Ishikawa (cell line): ENCODE measurements around the gene HTR4.

ENCODE experiments used
- CEBPB ChIP-seq: IDR thresholded peaks from 2 replicates; pipeline ENCODE4 v1.6.1; 2012
- CREB1 ChIP-seq: IDR thresholded peaks from 2 replicates; pipeline ENCODE4 v1.6.1; 2012; ENCODE audit warnings: low read depth
- EGR1 ChIP-seq: IDR thresholded peaks from 2 replicates; pipeline ENCODE4 v1.6.1; 2012
- EP300 ChIP-seq: IDR thresholded peaks from 2 replicates; pipeline ENCODE4 v1.6.1; 2012; ENCODE audit warnings: borderline replicate concordance
- FOXM1 ChIP-seq: IDR thresholded peaks from 2 replicates; pipeline ENCODE4 v1.6.1; 2012; ENCODE audit warnings: low read depth, borderline replicate concordance
- NFIC ChIP-seq: IDR thresholded peaks from 2 replicates; pipeline ENCODE4 v1.6.1; 2012
- RAD21 ChIP-seq: IDR thresholded peaks from 2 replicates; pipeline ENCODE4 v1.6.1; 2012; ENCODE audit warnings: low read depth
- TAF1 ChIP-seq: IDR thresholded peaks from 2 replicates; pipeline ENCODE4 v1.6.1; 2012; ENCODE audit warnings: low read depth, mild to moderate bottlenecking
- TCF12 ChIP-seq: IDR thresholded peaks from 2 replicates; pipeline ENCODE4 v1.6.1; 2012; ENCODE audit warnings: low read depth
- TEAD4 ChIP-seq: IDR thresholded peaks from 2 replicates; pipeline ENCODE4 v1.6.1; 2012
- YY1 ChIP-seq: IDR thresholded peaks from 2 replicates; pipeline ENCODE4 v1.6.1; 2012; ENCODE audit warnings: low read depth
- ZBTB7A ChIP-seq: IDR thresholded peaks from 2 replicates; pipeline ENCODE4 v1.6.1; 2012; ENCODE audit warnings: low read depth
- TF ChIP-seq, protein P1 (sequence below): IDR thresholded peaks from 2 replicates; pipeline ENCODE4 v1.6.1; 2012; ENCODE audit warnings: low read depth, mild to moderate bottlenecking
- TF ChIP-seq, protein P2 (sequence below): IDR thresholded peaks from 2 replicates; pipeline ENCODE4 v1.6.1; 2012
- TF ChIP-seq, protein P3 (sequence below): IDR thresholded peaks from 2 replicates; pipeline ENCODE4 v1.6.1; 2012

Gene HTR4

DNA sequence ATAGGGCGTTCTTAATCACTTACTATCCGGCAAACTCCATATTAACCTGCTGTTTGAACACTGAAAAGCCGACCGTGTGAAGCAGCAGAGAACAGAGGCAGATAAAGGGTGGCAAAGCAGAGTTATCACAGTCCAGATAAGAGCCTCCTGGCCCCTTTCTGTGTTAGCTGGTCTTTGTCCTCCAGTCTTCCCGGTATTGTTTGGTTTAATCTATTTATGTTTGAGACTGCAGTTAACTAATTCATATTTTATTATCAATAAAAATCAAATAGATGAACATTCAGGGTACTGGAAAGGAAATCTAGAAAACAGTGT, 6.0 kb upstream of the HTR4 start:
- TF ChIP-seq FOXM1: no peak
- no peak for TF ChIP-seq TCF12
- TF ChIP-seq CREB1: no peak
- TF ChIP-seq YY1: no peak
- TF ChIP-seq, protein P1, sequence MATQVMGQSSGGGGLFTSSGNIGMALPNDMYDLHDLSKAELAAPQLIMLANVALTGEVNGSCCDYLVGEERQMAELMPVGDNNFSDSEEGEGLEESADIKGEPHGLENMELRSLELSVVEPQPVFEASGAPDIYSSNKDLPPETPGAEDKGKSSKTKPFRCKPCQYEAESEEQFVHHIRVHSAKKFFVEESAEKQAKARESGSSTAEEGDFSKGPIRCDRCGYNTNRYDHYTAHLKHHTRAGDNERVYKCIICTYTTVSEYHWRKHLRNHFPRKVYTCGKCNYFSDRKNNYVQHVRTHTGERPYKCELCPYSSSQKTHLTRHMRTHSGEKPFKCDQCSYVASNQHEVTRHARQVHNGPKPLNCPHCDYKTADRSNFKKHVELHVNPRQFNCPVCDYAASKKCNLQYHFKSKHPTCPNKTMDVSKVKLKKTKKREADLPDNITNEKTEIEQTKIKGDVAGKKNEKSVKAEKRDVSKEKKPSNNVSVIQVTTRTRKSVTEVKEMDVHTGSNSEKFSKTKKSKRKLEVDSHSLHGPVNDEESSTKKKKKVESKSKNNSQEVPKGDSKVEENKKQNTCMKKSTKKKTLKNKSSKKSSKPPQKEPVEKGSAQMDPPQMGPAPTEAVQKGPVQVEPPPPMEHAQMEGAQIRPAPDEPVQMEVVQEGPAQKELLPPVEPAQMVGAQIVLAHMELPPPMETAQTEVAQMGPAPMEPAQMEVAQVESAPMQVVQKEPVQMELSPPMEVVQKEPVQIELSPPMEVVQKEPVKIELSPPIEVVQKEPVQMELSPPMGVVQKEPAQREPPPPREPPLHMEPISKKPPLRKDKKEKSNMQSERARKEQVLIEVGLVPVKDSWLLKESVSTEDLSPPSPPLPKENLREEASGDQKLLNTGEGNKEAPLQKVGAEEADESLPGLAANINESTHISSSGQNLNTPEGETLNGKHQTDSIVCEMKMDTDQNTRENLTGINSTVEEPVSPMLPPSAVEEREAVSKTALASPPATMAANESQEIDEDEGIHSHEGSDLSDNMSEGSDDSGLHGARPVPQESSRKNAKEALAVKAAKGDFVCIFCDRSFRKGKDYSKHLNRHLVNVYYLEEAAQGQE: no peak
- no peak for TF ChIP-seq ZBTB7A
- no peak for TF ChIP-seq NFIC
- no peak for TF ChIP-seq RAD21
- no peak for TF ChIP-seq TEAD4
- TF ChIP-seq EP300: no peak
- TF ChIP-seq, protein P2, sequence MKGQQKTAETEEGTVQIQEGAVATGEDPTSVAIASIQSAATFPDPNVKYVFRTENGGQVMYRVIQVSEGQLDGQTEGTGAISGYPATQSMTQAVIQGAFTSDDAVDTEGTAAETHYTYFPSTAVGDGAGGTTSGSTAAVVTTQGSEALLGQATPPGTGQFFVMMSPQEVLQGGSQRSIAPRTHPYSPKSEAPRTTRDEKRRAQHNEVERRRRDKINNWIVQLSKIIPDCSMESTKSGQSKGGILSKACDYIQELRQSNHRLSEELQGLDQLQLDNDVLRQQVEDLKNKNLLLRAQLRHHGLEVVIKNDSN: no peak
- no peak for TF ChIP-seq EGR1
- TF ChIP-seq TAF1: no peak
- TF ChIP-seq, protein P3, sequence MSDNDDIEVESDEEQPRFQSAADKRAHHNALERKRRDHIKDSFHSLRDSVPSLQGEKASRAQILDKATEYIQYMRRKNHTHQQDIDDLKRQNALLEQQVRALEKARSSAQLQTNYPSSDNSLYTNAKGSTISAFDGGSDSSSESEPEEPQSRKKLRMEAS: no peak
- no peak for TF ChIP-seq CEBPB

DNA sequence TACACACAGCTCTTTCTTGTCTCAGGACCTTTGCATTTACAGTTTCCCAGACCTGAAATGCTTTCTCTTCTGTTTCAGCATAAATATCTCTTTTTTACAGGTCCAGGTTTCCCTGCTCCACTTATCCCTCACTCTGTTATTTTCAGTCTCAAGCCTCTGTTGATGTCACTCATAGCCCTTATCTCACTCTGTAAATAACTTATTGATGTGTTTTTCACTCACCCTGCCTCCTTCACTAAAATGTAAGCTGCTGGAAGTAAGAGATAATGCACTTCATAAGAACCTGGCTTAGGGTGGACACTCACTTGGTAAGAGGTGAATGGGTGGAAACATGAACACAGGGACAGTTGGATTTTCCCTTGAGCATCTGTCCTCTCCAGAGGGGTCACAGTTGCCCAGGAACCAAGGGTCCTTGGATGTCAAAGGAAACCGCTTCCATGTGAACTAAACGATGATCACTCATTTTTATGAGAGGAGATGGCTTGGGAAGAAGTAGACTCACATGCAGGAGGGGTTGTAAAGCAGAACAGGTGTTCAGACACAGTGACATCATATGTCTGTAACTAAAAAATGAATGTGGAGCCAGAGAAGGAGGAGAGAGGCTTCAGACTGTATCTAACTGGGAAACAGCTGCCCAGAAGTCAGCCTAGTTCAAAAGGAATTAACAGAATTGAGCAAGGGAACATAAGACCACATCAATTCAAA, 5.5 kb upstream of the HTR4 start:
- no peak for TF ChIP-seq CREB1
- no peak for TF ChIP-seq YY1
- TF ChIP-seq EP300: no peak
- TF ChIP-seq TEAD4: no peak
- no peak for TF ChIP-seq FOXM1
- TF ChIP-seq ZBTB7A: no peak
- no peak for TF ChIP-seq TCF12
- TF ChIP-seq RAD21: no peak
- TF ChIP-seq, protein P1: no peak
- TF ChIP-seq EGR1: no peak
- TF ChIP-seq, protein P2: no peak
- TF ChIP-seq, protein P3: no peak
- TF ChIP-seq NFIC: no peak
- no peak for TF ChIP-seq CEBPB
- no peak for TF ChIP-seq TAF1

DNA sequence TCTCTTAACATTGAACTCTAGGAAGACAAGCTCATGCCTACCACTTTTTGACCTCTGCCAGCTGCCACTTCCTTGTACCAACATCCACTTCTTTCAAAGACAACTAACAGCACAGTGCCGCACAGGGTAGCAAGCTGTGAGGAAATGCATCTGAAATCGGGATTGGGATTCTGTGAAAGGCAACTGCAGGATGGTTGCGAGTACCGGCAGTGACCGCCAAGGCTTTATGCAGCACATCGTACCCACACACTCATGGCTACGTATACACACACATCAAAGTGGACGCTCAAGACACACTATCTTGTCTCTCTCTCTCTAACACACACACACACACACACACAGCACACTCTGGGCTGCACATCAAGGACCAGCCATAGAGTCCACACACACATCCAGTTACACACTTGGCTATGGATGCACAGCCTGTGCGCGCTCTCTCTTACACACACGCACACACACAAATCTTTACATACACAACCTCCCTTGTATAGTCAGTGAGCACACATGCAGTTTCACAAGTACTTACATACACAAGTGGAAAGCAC, 964 bp downstream of the HTR4 start:
- TF ChIP-seq, protein P1: no peak
- TF ChIP-seq NFIC: no peak

DNA sequence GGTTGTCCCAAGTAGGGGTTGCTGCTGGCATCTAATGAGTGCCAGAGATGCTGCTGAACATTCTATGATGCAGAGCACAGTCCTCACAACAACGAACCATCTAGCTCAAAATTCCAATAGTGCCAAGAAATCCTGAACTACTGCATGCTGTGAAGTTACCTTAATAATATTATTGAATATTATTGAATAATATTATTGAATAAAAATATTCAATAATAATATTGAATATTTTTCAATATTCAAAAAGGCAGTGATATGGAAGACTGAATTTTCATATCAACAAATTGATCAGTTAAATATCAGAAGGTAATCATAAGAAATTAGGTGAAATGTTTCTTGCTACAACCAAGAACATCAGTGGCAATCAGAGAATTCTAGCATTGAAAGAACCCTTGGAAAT, 2.8 kb downstream of the HTR4 start:
- TF ChIP-seq EP300 (no peak), NFIC (no peak), CEBPB (no peak), EGR1 (no peak), TAF1 (no peak), CREB1 (no peak)
- TF ChIP-seq, protein P1: no peak
- TF ChIP-seq, protein P3: no peak
